ENCODE measurements around the gene PRKCQ. TPM values are rescaled to one million over a fixed set of nuclear protein-coding genes. Genes with fewer than 3 reads are reported as not detected.

Gene PRKCQ
- total and polyA plus RNA-seq, 7 donors: 6.6 to 76.3 (median 33.8) TPM

- H3K36me3 ChIP-seq (ENCODE audit: insufficient read depth in 1 of 2, low read depth in 1 of 2): peaks cover 12 to 100% of the 10 kb centered on the region in 2 donors
- 85 to 90% (median 90%) methylated on average over 5 of the region's 5 CpGs for WGBS, 3 donors
Observed at GRCh38 chr10:6487920-6488319, 92.2 kb downstream of the PRKCQ start.

GRCh38 chr10:6486309-6486708, 93.8 kb downstream of the PRKCQ start:
- no peaks in the 10 kb centered on the region for H3K4me1 ChIP-seq
- 80 to 87% (median 83%) methylated on average over 6 of the region's 6 CpGs for WGBS, 3 donors
- ATAC-seq (no peak), DNase-seq (no peak)
- no peak overlapping the region for H3K27ac ChIP-seq
- H3K9me3 ChIP-seq: no peaks in the 10 kb centered on the region
- peaks cover 12 to 100% of the 10 kb centered on the region in 2 donors for H3K36me3 ChIP-seq (ENCODE audit: insufficient read depth in 1 of 2, low read depth in 1 of 2)
- intact Hi-C loops (cut with DNase I): no loop called here
- H3K27me3 ChIP-seq (ENCODE audit: insufficient read depth in 3 of 3, low read length in 2 of 3): no peaks in the 10 kb centered on the region
- no peak for TF ChIP-seq CTCF (IDR thresholded peaks at IDR 0.05)
- no peak overlapping the region for H3K4me3 ChIP-seq

More at GRCh38 chr10:6487920-6488319, 92.2 kb downstream of the PRKCQ start:
- no peaks in the 10 kb centered on the region for H3K27me3 ChIP-seq (ENCODE audit: insufficient read depth in 3 of 3, low read length in 2 of 3)
- H3K27ac ChIP-seq: peak overlapping the region; percentile 13
- TF ChIP-seq CTCF (IDR thresholded peaks at IDR 0.05): no peak
- H3K9me3 ChIP-seq: no peaks in the 10 kb centered on the region
- ATAC-seq (peak in 2 of 4 donors; percentile 61 to 69), DNase-seq (no peak)
- no peak overlapping the region for H3K4me3 ChIP-seq
- intact Hi-C loops (cut with DNase I): no loop called here
- no peaks in the 10 kb centered on the region for H3K4me1 ChIP-seq

- Histone ChIP-seq H3K4me3 (no peak overlapping the region), H3K27ac (no peak overlapping the region), H3K36me3 (ENCODE audit: insufficient read depth in 1 of 2, low read depth in 1 of 2) (peaks cover 6 to 98% of the 10 kb centered on the region in 2 donors), H3K27me3 (ENCODE audit: insufficient read depth in 3 of 3, low read length in 2 of 3) (no peaks in the 10 kb centered on the region), H3K9me3 (no peaks in the 10 kb centered on the region), H3K4me1 (no peaks in the 10 kb centered on the region)
- no peak for DNase-seq
- 87 to 91% (median 91%) methylated on average over 9 of the region's 9 CpGs for WGBS, 3 donors
- intact Hi-C loops (cut with DNase I): no loop called here
- TF ChIP-seq CTCF (IDR thresholded peaks at IDR 0.05): no peak
- no peak for ATAC-seq
Observed at GRCh38 chr10:6482737-6483357, 97.2 kb downstream of the PRKCQ start.

- TF ChIP-seq CTCF (IDR thresholded peaks at IDR 0.05): no peak
- intact Hi-C loops (cut with DNase I): no loop called here
- Histone ChIP-seq H3K36me3 (ENCODE audit: insufficient read depth in 1 of 2, low read depth in 1 of 2) (peaks cover 6 to 71% of the 10 kb centered on the region in 2 donors), H3K27me3 (ENCODE audit: insufficient read depth in 3 of 3, low read length in 2 of 3) (no peaks in the 10 kb centered on the region), H3K9me3 (no peaks in the 10 kb centered on the region), H3K4me1 (peaks cover 13% of the 10 kb centered on the region), H3K4me3 (no peak overlapping the region), H3K27ac (no peak overlapping the region)
- ATAC-seq (no peak), DNase-seq (no peak)
- WGBS, 3 donors: 92 to 97% (median 95%) methylated on average over 8 of the region's 8 CpGs
Observed at GRCh38 chr10:6478722-6479121, 101.4 kb downstream of the PRKCQ start.

- no peak for TF ChIP-seq CTCF (IDR thresholded peaks at IDR 0.05)
Observed at GRCh38 chr10:6476989-6477388, 103.1 kb downstream of the PRKCQ start.

More at GRCh38 chr10:6476989-6477388, 103.1 kb downstream of the PRKCQ start:
- 84 to 89% (median 85%) methylated on average over 2 of the region's 2 CpGs for WGBS, 3 donors
- DNase-seq: no peak
- peaks cover 13% of the 10 kb centered on the region for H3K4me1 ChIP-seq
- ATAC-seq: peak in 3 of 4 donors; percentile 29 to 64 (median 53)
- intact Hi-C loops (cut with DNase I): no loop called here
- no peaks in the 10 kb centered on the region for H3K27me3 ChIP-seq (ENCODE audit: insufficient read depth in 3 of 3, low read length in 2 of 3)
- peaks cover 0 to 55% of the 10 kb centered on the region in 2 donors for H3K36me3 ChIP-seq (ENCODE audit: insufficient read depth in 1 of 2, low read depth in 1 of 2)
- no peak overlapping the region for H3K4me3 ChIP-seq
- H3K9me3 ChIP-seq: no peaks in the 10 kb centered on the region
- no peak overlapping the region for H3K27ac ChIP-seq
